Measurements from ENCODE around the gene TBRG1. TPM values are rescaled to one million over a fixed set of nuclear protein-coding genes. Genes with fewer than 3 reads are reported as not detected.

TBRG1 gene
- total and polyA plus RNA-seq, 2 experiments from 2014 or later: 24.8 to 56.6 TPM

GRCh38 chr11:124600621-124601320 is 21.9 kb upstream of the TBRG1 start:
- no peak overlapping the region for H2AFZ ChIP-seq
- H3K27ac ChIP-seq (ENCODE audit: low read depth): no peak overlapping the region
- Mint-ChIP-seq H3K27me3 (ENCODE audit: insufficient read depth, low read depth, poor library complexity) (peaks cover 8% of the 10 kb centered on the region), H3K4me1 (peaks cover 10% of the 10 kb centered on the region), H3K4me3 (no peak overlapping the region), H3K36me3 (ENCODE audit: low read depth) (no peaks in the 10 kb centered on the region), H3K27ac (no peak overlapping the region), H3K9me3 (no peaks in the 10 kb centered on the region)
- no peaks in the 10 kb centered on the region for H3K79me2 ChIP-seq (replicated peaks; ENCODE audit: insufficient read depth)
- H3F3A ChIP-seq (replicated peaks; ENCODE audit: low read depth): no peaks in the 10 kb centered on the region
- H3K9me2 ChIP-seq (ENCODE audit: insufficient read depth): no peaks in the 10 kb centered on the region
- peak; percentile 17 for DNase-seq (ENCODE audit: low spot score)
- H3K36me3 ChIP-seq (ENCODE audit: insufficient read depth): no peaks in the 10 kb centered on the region
- H3K4me2 ChIP-seq: peak overlapping the region; percentile 16; the same call in 1 of the 2 replicates
- ATAC-seq: no peak
- H3K4me3 ChIP-seq: no peak overlapping the region
- H4K20me1 ChIP-seq (replicated peaks; ENCODE audit: insufficient read depth): no peaks in the 10 kb centered on the region
- H3K27me3 ChIP-seq (ENCODE audit: insufficient read depth): no peaks in the 10 kb centered on the region
- TF ChIP-seq ETS1 (IDR thresholded peaks at IDR 0.05): no peak
- no peak for TF ChIP-seq EZH2phosphoT487 (IDR thresholded peaks at IDR 0.05; ENCODE audit: unreplicated experiment)
- TF ChIP-seq ZNF114 (CRISPR knock-in tag; IDR thresholded peaks at IDR 0.05): no peak
- no peak for TF ChIP-seq NANOG (IDR thresholded peaks at IDR 0.05; ENCODE audit: borderline replicate concordance)
- TF ChIP-seq POLR2AphosphoS5 (IDR thresholded peaks at IDR 0.05; ENCODE audit: low read depth): no peak
- no peak for TF ChIP-seq REST (IDR thresholded peaks at IDR 0.05; ENCODE audit: unreplicated experiment)
- no peak for TF ChIP-seq JUNB (IDR thresholded peaks at IDR 0.05; ENCODE audit: unreplicated experiment)
- TF ChIP-seq ZNF331 (CRISPR knock-in tag; IDR thresholded peaks at IDR 0.05; ENCODE audit: low read depth): no peak
- TF ChIP-seq CREB1 (CRISPR knock-in tag; IDR thresholded peaks at IDR 0.05; ENCODE audit: low read depth): no peak
- no peak for TF ChIP-seq ZNF462 (CRISPR knock-in tag; IDR thresholded peaks at IDR 0.05)
- no peak for TF ChIP-seq EZH2 (IDR thresholded peaks at IDR 0.05; ENCODE audit: low read depth, unreplicated experiment)
- no peak for TF ChIP-seq CTCF (conservative IDR thresholded peaks at IDR 0.05; ENCODE audit: low read depth in 2 of 2)
- no peak for TF ChIP-seq STAT1 (IDR thresholded peaks at IDR 0.05; ENCODE audit: unreplicated experiment)
- peaks cover 13% of the 10 kb centered on the region for H3K4me1 ChIP-seq (ENCODE audit: insufficient read depth)

All from GM23338 (cell line).